GM12873 (cell line): ENCODE measurements around the gene AP2B1.

ENCODE experiments used
- TF ChIP-seq, protein P1 (sequence below): IDR thresholded peaks from 2 replicates; pipeline ENCODE4 v1.5.1; 2012; ENCODE audit warnings: low read depth, mild to moderate bottlenecking, moderate library complexity, low read length, control low read depth; ENCODE audit not compliant: insufficient read depth; ENCODE audit errors: missing control alignments

The AP2B1 gene

GRCh38 chr17:35735036-35735805 lies 148.1 kb downstream of the AP2B1 start:
- TF ChIP-seq, protein P1, sequence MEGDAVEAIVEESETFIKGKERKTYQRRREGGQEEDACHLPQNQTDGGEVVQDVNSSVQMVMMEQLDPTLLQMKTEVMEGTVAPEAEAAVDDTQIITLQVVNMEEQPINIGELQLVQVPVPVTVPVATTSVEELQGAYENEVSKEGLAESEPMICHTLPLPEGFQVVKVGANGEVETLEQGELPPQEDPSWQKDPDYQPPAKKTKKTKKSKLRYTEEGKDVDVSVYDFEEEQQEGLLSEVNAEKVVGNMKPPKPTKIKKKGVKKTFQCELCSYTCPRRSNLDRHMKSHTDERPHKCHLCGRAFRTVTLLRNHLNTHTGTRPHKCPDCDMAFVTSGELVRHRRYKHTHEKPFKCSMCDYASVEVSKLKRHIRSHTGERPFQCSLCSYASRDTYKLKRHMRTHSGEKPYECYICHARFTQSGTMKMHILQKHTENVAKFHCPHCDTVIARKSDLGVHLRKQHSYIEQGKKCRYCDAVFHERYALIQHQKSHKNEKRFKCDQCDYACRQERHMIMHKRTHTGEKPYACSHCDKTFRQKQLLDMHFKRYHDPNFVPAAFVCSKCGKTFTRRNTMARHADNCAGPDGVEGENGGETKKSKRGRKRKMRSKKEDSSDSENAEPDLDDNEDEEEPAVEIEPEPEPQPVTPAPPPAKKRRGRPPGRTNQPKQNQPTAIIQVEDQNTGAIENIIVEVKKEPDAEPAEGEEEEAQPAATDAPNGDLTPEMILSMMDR: no peak

- TF ChIP-seq, protein P1: no peak
Observed at GRCh38 chr17:35736236-35736635, 149.1 kb downstream of the AP2B1 start.

DNA sequence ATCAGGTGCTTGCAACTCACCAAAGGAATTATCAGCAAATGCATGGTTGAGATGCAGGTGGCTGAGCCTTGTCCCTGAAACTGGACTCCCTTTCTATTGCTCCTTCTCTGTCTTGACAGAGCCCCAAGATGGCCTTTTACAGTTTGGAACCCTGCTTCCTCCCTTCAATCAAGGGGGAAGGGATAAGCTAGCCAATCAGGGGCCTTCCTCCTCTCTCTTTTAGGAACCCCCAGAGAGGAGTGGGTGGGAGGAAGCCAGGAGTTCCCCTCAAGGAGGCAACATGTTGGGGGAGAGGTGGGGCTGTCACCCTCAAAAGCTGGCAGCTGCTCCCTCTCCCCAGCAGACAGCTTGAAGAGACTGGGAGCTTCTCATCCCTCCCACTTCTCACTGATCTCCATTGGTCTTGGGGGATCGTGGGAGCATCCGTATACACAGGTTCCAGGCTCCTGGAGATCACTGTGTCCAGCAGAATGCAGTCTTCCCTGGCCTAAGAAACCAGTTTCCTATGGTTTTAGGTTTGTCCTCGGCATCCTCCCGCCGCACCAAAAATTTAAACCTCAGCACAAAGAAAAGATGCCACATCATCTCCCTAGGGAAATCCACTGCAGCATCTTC lies 151.5 kb downstream of the AP2B1 start:
- TF ChIP-seq, protein P1: no peak

DNA sequence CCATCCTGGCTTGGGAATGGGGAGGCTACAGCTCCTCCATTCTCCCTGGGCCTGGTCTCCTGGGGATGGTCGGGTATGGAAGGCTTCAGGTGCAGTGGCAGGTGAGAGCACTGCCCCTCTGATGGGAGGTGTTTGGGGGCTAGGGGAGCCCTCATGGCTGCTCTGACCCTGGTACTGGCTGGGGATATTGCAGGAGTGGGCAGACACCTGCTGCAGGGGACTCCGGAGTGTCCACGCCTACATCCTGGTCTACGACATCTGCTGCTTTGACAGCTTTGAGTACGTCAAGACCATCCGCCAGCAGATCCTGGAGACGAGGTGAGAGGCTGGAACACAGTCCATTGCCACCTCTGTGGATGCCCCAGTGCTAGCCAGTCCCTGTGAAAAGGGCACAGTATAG lies 153.1 kb downstream of the AP2B1 start:
- TF ChIP-seq, protein P1: no peak

- TF ChIP-seq, protein P1: peak; percentile 17
Observed at GRCh38 chr17:35740997-35741931, 154.1 kb downstream of the AP2B1 start.

- TF ChIP-seq, protein P1: no peak
Observed at GRCh38 chr17:35742496-35742895, 155.4 kb downstream of the AP2B1 start.
